Measurements from ENCODE around the gene MAP4K1.

The MAP4K1 gene

DNA sequence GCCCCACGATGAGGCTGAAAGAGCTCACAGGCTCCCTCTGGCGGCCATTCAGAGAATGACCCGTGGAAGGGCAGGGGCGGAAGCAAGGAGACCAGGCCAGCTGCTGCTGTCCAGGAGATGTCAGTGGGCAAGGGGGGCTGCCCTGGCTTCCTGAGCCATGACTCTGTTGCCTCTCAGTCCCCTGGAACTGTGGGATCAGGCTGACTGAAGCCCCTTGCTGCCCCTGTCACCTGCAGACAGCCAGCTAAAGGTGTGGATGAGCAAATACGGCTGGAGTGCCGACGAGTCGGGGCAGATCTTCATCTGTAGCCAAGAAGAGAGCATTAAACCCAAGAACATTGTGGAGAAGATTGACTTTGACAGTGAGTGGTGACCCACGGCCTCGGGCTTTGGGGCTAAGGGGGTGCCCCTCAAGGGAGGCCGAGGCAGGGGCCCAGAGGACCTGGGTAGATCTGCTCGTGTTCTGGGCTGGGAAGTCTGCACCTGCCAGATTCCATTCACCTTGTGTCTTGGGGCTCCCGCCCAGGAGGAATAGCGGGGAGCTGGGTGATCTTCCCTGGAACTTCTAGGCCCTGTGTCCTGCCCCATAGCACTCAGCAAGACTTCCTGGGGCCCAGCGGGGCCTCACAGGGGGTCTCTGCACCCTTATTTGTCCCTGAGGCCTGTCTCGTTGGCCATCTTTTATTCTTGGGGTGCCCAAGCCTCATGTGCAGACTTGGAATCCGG lies 17.2 kb upstream of the MAP4K1 start:
- Histone ChIP-seq H3K27ac (ENCODE audit: extremely low read depth, low read depth, low read length) (peak overlapping the region; percentile 31; the same call in 1 of the 2 replicates), H3K36me3 (ENCODE audit: control insufficient read depth in 2 of 2, insufficient read depth in 1 of 2, low read length in 2 of 2) (peaks cover 34 to 87% of the 10 kb centered on the region in 2 experiments), H3K4me3 (ENCODE audit: low read depth, low read length) (no peak overlapping the region), H3K9me3 (ENCODE audit: control insufficient read depth, insufficient read depth, low read depth, low read length) (no peaks in the 10 kb centered on the region), H3K4me1 (ENCODE audit: control insufficient read depth, insufficient read depth, low read length) (no peaks in the 10 kb centered on the region; the same call in 1 of the 2 replicates)
- POLR2A ChIA-PET: interaction anchor here (0.7 to 2.0 kb wide), 14 partner anchors 9 to 341 kb away, joined by 3 to 31 read pairs (median 6); partner anchors contain the start of genes ACTN4, EIF3K, FAM98C and FBXO17
- CTCF ChIA-PET: interaction anchor here (0.6 to 8.2 kb wide), 77 partner anchors 8 to 1897 kb away, joined by 3 to 138 read pairs (median 4); partner anchors contain the start of genes ACTN4, EIF3K, FAM98C and GGN
- TF ChIP-seq ZNF585B (tag by site-specific recombination; IDR thresholded peaks at IDR 0.05): no peak
- TF ChIP-seq ZNF239 (tag by site-specific recombination; IDR thresholded peaks at IDR 0.05): no peak
- no peak for TF ChIP-seq ZNF48 (tag by site-specific recombination; IDR thresholded peaks at IDR 0.05)
- TF ChIP-seq ZNF768 (tag by site-specific recombination; IDR thresholded peaks at IDR 0.05): no peak
- TF ChIP-seq ZNF157 (tag by site-specific recombination; IDR thresholded peaks at IDR 0.05): no peak
- TF ChIP-seq ZNF114 (tag by site-specific recombination; IDR thresholded peaks at IDR 0.05): no peak
- no peak for TF ChIP-seq ZNF692 (tag by site-specific recombination; IDR thresholded peaks at IDR 0.05)
- TF ChIP-seq ZNF639 (tag by site-specific recombination; IDR thresholded peaks at IDR 0.05): 0 out of 2 replicates have a peak, but pooled peaks have one; percentile 7
- no peak for TF ChIP-seq ZNF501 (tag by site-specific recombination; IDR thresholded peaks at IDR 0.05)
- TF ChIP-seq ZSCAN30 (tag by site-specific recombination; IDR thresholded peaks at IDR 0.05): no peak
- TF ChIP-seq GFI1B (tag by site-specific recombination; IDR thresholded peaks at IDR 0.05): no peak
- peak; percentile 69 for TF ChIP-seq ZNF654 (tag by site-specific recombination; IDR thresholded peaks at IDR 0.05; ENCODE audit: low read depth)
- TF ChIP-seq ZNF26 (tag by site-specific recombination; IDR thresholded peaks at IDR 0.05): no peak
- TF ChIP-seq ZNF514 (tag by site-specific recombination; IDR thresholded peaks at IDR 0.05): no peak
- TF ChIP-seq ZNF530 (tag by site-specific recombination; IDR thresholded peaks at IDR 0.05; ENCODE audit: low read depth): no peak
- TF ChIP-seq ZNF169 (tag by site-specific recombination; IDR thresholded peaks at IDR 0.05): 0 out of 2 replicates have a peak, but pooled peaks have one; percentile 18
- no peak for TF ChIP-seq ZNF624 (tag by site-specific recombination; IDR thresholded peaks at IDR 0.05)
- no peak for TF ChIP-seq ZNF335 (tag by site-specific recombination; conservative IDR thresholded peaks at IDR 0.05)
- peak; percentile 11; the same call in 1 of the 2 replicates for TF ChIP-seq ZNF843 (tag by site-specific recombination; IDR thresholded peaks at IDR 0.05)
- TF ChIP-seq PRDM1 (tag by site-specific recombination; IDR thresholded peaks at IDR 0.05): no peak
- TF ChIP-seq, protein P1, sequence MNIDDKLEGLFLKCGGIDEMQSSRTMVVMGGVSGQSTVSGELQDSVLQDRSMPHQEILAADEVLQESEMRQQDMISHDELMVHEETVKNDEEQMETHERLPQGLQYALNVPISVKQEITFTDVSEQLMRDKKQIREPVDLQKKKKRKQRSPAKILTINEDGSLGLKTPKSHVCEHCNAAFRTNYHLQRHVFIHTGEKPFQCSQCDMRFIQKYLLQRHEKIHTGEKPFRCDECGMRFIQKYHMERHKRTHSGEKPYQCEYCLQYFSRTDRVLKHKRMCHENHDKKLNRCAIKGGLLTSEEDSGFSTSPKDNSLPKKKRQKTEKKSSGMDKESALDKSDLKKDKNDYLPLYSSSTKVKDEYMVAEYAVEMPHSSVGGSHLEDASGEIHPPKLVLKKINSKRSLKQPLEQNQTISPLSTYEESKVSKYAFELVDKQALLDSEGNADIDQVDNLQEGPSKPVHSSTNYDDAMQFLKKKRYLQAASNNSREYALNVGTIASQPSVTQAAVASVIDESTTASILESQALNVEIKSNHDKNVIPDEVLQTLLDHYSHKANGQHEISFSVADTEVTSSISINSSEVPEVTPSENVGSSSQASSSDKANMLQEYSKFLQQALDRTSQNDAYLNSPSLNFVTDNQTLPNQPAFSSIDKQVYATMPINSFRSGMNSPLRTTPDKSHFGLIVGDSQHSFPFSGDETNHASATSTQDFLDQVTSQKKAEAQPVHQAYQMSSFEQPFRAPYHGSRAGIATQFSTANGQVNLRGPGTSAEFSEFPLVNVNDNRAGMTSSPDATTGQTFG (tag by site-specific recombination; IDR thresholded peaks at IDR 0.05; ENCODE audit: borderline replicate concordance): no peak
- TF ChIP-seq BCL11B (tag by site-specific recombination; IDR thresholded peaks at IDR 0.05; ENCODE audit: low read depth): no peak
- TF ChIP-seq ZBTB44 (tag by site-specific recombination; IDR thresholded peaks at IDR 0.05): no peak
- TF ChIP-seq, protein P2, sequence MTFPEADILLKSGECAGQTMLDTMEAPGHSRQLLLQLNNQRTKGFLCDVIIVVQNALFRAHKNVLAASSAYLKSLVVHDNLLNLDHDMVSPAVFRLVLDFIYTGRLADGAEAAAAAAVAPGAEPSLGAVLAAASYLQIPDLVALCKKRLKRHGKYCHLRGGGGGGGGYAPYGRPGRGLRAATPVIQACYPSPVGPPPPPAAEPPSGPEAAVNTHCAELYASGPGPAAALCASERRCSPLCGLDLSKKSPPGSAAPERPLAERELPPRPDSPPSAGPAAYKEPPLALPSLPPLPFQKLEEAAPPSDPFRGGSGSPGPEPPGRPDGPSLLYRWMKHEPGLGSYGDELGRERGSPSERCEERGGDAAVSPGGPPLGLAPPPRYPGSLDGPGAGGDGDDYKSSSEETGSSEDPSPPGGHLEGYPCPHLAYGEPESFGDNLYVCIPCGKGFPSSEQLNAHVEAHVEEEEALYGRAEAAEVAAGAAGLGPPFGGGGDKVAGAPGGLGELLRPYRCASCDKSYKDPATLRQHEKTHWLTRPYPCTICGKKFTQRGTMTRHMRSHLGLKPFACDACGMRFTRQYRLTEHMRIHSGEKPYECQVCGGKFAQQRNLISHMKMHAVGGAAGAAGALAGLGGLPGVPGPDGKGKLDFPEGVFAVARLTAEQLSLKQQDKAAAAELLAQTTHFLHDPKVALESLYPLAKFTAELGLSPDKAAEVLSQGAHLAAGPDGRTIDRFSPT (tag by site-specific recombination; IDR thresholded peaks at IDR 0.05): no peak
- TF ChIP-seq ZFHX2 (tag by site-specific recombination; conservative IDR thresholded peaks at IDR 0.05): no peak
- TF ChIP-seq ZNF404 (tag by site-specific recombination; IDR thresholded peaks at IDR 0.05): no peak
- no peak for TF ChIP-seq ZFP41 (tag by site-specific recombination; IDR thresholded peaks at IDR 0.05; ENCODE audit: borderline replicate concordance)
- TF ChIP-seq YY2 (tag by site-specific recombination; IDR thresholded peaks at IDR 0.05): no peak
